Measurements from ENCODE around the gene MCRIP1. TPM values are rescaled to one million over a fixed set of nuclear protein-coding genes. Genes with fewer than 3 reads are reported as not detected.
A peak's percentile ranks its signal among the peaks of the same experiment; 100 is the strongest.

The MCRIP1 gene
- total and polyA plus RNA-seq, 2 of the 13 experiments (the other 11 are each of a cell fraction or from before 2014, with no cell fraction given), result 79.7 to 84.9 TPM

- TF ChIP-seq ZNF441 (CRISPR knock-in tag; IDR thresholded peaks at IDR 0.05; ENCODE audit: borderline replicate concordance) (no peak), FOSL1 (CRISPR knock-in tag; IDR thresholded peaks at IDR 0.05; ENCODE audit: borderline replicate concordance) (0 out of 2 replicates have a peak, but pooled peaks have one; percentile 10), RFXAP (CRISPR knock-in tag; IDR thresholded peaks at IDR 0.05; ENCODE audit: borderline replicate concordance) (peak; percentile 24; the same call in 1 of the 2 replicates), XRCC5 (optimal IDR thresholded peaks at IDR 0.05; ENCODE audit: low read length) (no peak), ZNF326 (CRISPR knock-in tag; IDR thresholded peaks at IDR 0.05; ENCODE audit: borderline replicate concordance) (no peak), PREB (CRISPR knock-in tag; IDR thresholded peaks at IDR 0.05) (0 out of 2 replicates have a peak, but pooled peaks have one; percentile 56), MYNN (CRISPR knock-in tag; IDR thresholded peaks at IDR 0.05; ENCODE audit: low read depth) (no peak), ZNF430 (CRISPR knock-in tag; IDR thresholded peaks at IDR 0.05) (peak; percentile 29; the same call in 1 of the 2 replicates), HNF4G (IDR thresholded peaks at IDR 0.05; ENCODE audit: borderline replicate concordance, low read depth, low read length) (no peak), HNF4G (CRISPR knock-in tag; IDR thresholded peaks at IDR 0.05; ENCODE audit: borderline replicate concordance, low read depth) (no peak), HINFP (CRISPR knock-in tag; IDR thresholded peaks at IDR 0.05; ENCODE audit: low read depth) (no peak), ZNF367 (CRISPR knock-in tag; IDR thresholded peaks at IDR 0.05; ENCODE audit: borderline replicate concordance) (peak; percentile 63; the same call in 1 of the 2 replicates), ZSCAN20 (CRISPR knock-in tag; IDR thresholded peaks at IDR 0.05; ENCODE audit: borderline replicate concordance) (peak; percentile 68; the same call in 1 of the 2 replicates)
- TF ChIP-seq, protein P1, sequence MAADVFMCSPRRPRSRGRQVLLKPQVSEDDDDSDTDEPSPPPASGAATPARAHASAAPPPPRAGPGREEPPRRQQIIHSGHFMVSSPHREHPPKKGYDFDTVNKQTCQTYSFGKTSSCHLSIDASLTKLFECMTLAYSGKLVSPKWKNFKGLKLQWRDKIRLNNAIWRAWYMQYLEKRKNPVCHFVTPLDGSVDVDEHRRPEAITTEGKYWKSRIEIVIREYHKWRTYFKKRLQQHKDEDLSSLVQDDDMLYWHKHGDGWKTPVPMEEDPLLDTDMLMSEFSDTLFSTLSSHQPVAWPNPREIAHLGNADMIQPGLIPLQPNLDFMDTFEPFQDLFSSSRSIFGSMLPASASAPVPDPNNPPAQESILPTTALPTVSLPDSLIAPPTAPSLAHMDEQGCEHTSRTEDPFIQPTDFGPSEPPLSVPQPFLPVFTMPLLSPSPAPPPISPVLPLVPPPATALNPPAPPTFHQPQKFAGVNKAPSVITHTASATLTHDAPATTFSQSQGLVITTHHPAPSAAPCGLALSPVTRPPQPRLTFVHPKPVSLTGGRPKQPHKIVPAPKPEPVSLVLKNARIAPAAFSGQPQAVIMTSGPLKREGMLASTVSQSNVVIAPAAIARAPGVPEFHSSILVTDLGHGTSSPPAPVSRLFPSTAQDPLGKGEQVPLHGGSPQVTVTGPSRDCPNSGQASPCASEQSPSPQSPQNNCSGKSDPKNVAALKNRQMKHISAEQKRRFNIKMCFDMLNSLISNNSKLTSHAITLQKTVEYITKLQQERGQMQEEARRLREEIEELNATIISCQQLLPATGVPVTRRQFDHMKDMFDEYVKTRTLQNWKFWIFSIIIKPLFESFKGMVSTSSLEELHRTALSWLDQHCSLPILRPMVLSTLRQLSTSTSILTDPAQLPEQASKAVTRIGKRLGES (CRISPR knock-in tag; IDR thresholded peaks at IDR 0.05; ENCODE audit: borderline replicate concordance), result 0 out of 2 replicates have a peak, but pooled peaks have one; percentile 35
- TF ChIP-seq, protein P2, sequence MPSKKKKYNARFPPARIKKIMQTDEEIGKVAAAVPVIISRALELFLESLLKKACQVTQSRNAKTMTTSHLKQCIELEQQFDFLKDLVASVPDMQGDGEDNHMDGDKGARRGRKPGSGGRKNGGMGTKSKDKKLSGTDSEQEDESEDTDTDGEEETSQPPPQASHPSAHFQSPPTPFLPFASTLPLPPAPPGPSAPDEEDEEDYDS (CRISPR knock-in tag; IDR thresholded peaks at IDR 0.05), result no peak
- TF ChIP-seq, protein P3, sequence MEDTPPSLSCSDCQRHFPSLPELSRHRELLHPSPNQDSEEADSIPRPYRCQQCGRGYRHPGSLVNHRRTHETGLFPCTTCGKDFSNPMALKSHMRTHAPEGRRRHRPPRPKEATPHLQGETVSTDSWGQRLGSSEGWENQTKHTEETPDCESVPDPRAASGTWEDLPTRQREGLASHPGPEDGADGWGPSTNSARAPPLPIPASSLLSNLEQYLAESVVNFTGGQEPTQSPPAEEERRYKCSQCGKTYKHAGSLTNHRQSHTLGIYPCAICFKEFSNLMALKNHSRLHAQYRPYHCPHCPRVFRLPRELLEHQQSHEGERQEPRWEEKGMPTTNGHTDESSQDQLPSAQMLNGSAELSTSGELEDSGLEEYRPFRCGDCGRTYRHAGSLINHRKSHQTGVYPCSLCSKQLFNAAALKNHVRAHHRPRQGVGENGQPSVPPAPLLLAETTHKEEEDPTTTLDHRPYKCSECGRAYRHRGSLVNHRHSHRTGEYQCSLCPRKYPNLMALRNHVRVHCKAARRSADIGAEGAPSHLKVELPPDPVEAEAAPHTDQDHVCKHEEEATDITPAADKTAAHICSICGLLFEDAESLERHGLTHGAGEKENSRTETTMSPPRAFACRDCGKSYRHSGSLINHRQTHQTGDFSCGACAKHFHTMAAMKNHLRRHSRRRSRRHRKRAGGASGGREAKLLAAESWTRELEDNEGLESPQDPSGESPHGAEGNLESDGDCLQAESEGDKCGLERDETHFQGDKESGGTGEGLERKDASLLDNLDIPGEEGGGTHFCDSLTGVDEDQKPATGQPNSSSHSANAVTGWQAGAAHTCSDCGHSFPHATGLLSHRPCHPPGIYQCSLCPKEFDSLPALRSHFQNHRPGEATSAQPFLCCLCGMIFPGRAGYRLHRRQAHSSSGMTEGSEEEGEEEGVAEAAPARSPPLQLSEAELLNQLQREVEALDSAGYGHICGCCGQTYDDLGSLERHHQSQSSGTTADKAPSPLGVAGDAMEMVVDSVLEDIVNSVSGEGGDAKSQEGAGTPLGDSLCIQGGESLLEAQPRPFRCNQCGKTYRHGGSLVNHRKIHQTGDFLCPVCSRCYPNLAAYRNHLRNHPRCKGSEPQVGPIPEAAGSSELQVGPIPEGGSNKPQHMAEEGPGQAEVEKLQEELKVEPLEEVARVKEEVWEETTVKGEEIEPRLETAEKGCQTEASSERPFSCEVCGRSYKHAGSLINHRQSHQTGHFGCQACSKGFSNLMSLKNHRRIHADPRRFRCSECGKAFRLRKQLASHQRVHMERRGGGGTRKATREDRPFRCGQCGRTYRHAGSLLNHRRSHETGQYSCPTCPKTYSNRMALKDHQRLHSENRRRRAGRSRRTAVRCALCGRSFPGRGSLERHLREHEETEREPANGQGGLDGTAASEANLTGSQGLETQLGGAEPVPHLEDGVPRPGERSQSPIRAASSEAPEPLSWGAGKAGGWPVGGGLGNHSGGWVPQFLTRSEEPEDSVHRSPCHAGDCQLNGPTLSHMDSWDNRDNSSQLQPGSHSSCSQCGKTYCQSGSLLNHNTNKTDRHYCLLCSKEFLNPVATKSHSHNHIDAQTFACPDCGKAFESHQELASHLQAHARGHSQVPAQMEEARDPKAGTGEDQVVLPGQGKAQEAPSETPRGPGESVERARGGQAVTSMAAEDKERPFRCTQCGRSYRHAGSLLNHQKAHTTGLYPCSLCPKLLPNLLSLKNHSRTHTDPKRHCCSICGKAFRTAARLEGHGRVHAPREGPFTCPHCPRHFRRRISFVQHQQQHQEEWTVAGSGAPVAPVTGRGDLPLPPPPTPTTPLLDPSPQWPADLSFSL (CRISPR knock-in tag; IDR thresholded peaks at IDR 0.05), result 0 out of 2 replicates have a peak, but pooled peaks have one; percentile 24
Measured at GRCh38 chr17:81832608-81833159, 407 bp downstream of the MCRIP1 start (continued).
